H1 (cell line): ENCODE measurements around the gene PLA2R1. TPM values are rescaled to one million over a fixed set of nuclear protein-coding genes. Genes with fewer than 3 reads are reported as not detected.

Experiments used
- CTCF ChIA-PET: fragments of 300-600 bp; sonication (Branson Sonifier 250); formaldehyde crosslinking; loops from one replicate; lab custom pipeline; 2021; ENCODE audit not compliant: partially characterized antibody; lab: Charles Lee
- POLR2A ChIA-PET: fragments of 300-600 bp; sonication (Branson Sonifier 250); formaldehyde crosslinking; loops from one replicate; lab custom pipeline; 2021; ENCODE audit warnings: inconsistent platforms; ENCODE audit not compliant: partially characterized antibody; lab: Charles Lee
- DNase-seq, 2 experiments: peaks; one replicate each; pipeline versions ENCODE4 v3.0.0 to v3.0.0-alpha.2; 2010 to 2022; ENCODE audit warnings: low spot score in 2 of 2, low read depth in 1 of 2, mixed read lengths in 1 of 2
- FAIRE-seq: peaks from 2 replicates; lab custom pipeline; 2011; peaks lifted over from hg19 to GRCh38; lab: Jason Lieb, UNC
- H2AFZ ChIP-seq: 2 replicates; pipeline ENCODE4 v1.8.1; 2012; ENCODE audit warnings: low read length, inconsistent platforms
- H2AK5ac ChIP-seq: 2 replicates; pipeline ENCODE4 v1.6.1; 2013; ENCODE audit warnings: low read depth, low read length
- H2BK120ac ChIP-seq: replicated peaks from 2 replicates; pipeline ENCODE3; 2013; ENCODE audit warnings: low read depth, low read length, inconsistent platforms
- H2BK12ac ChIP-seq: 2 replicates; pipeline ENCODE4 v1.6.1; 2013; ENCODE audit warnings: low read depth, low read length
- H2BK15ac ChIP-seq: 2 replicates; pipeline ENCODE4 v1.6.1; 2013; ENCODE audit warnings: low read length
- H2BK20ac ChIP-seq: 2 replicates; pipeline ENCODE4 v1.6.1; 2013; ENCODE audit warnings: low read length
- H2BK5ac ChIP-seq: 2 replicates; pipeline ENCODE4 v1.6.1; 2013; ENCODE audit warnings: low read depth, low read length
- H3K14ac ChIP-seq: 2 replicates; pipeline ENCODE4 v1.6.1; 2013; ENCODE audit warnings: inconsistent platforms; ENCODE audit not compliant: insufficient read length
- H3K18ac ChIP-seq: 2 replicates; pipeline ENCODE4 v1.6.1; 2013; ENCODE audit warnings: low read length; ENCODE audit errors: extremely low read depth
- H3K23ac ChIP-seq: 2 replicates; pipeline ENCODE4 v1.6.1; 2013; ENCODE audit warnings: inconsistent platforms; ENCODE audit not compliant: insufficient read length
- H3K23me2 ChIP-seq: 2 replicates; pipeline ENCODE4 v1.6.1; 2013; ENCODE audit warnings: low read depth, low read length
- H3K27ac ChIP-seq: 2 replicates; pipeline ENCODE4 v1.6.1; 2011; ENCODE audit warnings: low read depth, low read length, inconsistent platforms
- H3K27me3 ChIP-seq, 4 experiments: replicated peaks in 1 of 4; 1 replicate in 1 of 4; 2 replicates in 3 of 4; pipeline versions ENCODE4 v1.6.1 to v1.8.1; 2011 to 2013; ENCODE audit warnings: low read length in 3 of 4, mild to moderate bottlenecking in 3 of 4, inconsistent platforms in 2 of 4, mixed read lengths in 2 of 4, moderate library complexity in 1 of 4; ENCODE audit not compliant: control insufficient read depth in 3 of 4, insufficient read depth in 3 of 4; ENCODE audit errors: extremely low read depth in 1 of 4
- H3K36me3 ChIP-seq, 4 experiments: 2 replicates each; pipeline versions ENCODE4 v1.6.1 to v1.8.1; 2011 to 2013; ENCODE audit warnings: mild to moderate bottlenecking in 4 of 4, low read length in 3 of 4, moderate library complexity in 2 of 4, control low read depth in 1 of 4, inconsistent platforms in 1 of 4; ENCODE audit not compliant: insufficient read depth in 4 of 4, control insufficient read depth in 2 of 4
- H3K4ac ChIP-seq: replicated peaks from 2 replicates; pipeline ENCODE3; 2013; ENCODE audit warnings: low read length, low read depth, mixed read lengths, inconsistent platforms; ENCODE audit not compliant: insufficient read length
- H3K4me1 ChIP-seq, 4 experiments: replicated peaks in 1 of 4; 1 replicate in 1 of 4; 2 replicates in 3 of 4; pipeline versions ENCODE4 v1.6.1 to v1.8.1; 2011 to 2013; ENCODE audit warnings: low read length in 3 of 4, inconsistent platforms in 2 of 4, mixed read lengths in 1 of 4; ENCODE audit not compliant: insufficient read depth in 4 of 4, control insufficient read depth in 3 of 4
- H3K4me2 ChIP-seq, 2 experiments: 2 replicates each; pipeline versions ENCODE4 v1.6.1 to v1.8.1; 2011 to 2013; ENCODE audit warnings: low read depth in 2 of 2, low read length in 2 of 2, control low read depth in 1 of 2, inconsistent platforms in 1 of 2, mild to moderate bottlenecking in 1 of 2; ENCODE audit not compliant: insufficient read depth in 1 of 2
- H3K4me3 ChIP-seq, 4 experiments: fragments of 200-600, 300-600 bp in 1 of 4; sonication (generic), shearing (Covaris generic), sonication (Bioruptor Twin) in 1 of 4; 2 replicates each; pipeline versions ENCODE4 v1.5.1 to v1.8.1; 2011 to 2016; ENCODE audit warnings: low read length in 4 of 4, low read depth in 3 of 4, control low read depth in 2 of 4, inconsistent platforms in 2 of 4, mild to moderate bottlenecking in 2 of 4, mixed read lengths in 1 of 4, moderate library complexity in 1 of 4; ENCODE audit not compliant: insufficient read depth in 2 of 4; ENCODE audit errors: extremely low read depth in 1 of 4
- H3K56ac ChIP-seq: replicated peaks from 2 replicates; pipeline ENCODE3; 2013; ENCODE audit warnings: low read depth, mild to moderate bottlenecking, mixed read lengths, low read length, inconsistent platforms; ENCODE audit not compliant: insufficient read length
- H3K79me1 ChIP-seq: 2 replicates; pipeline ENCODE4 v1.6.1; 2013; ENCODE audit warnings: low read depth, low read length, control low read depth
- H3K79me2 ChIP-seq, 2 experiments: 2 replicates each; pipeline versions ENCODE4 v1.6.1 to v1.8.1; 2012 to 2013; ENCODE audit warnings: low read length in 2 of 2, mild to moderate bottlenecking in 2 of 2, inconsistent platforms in 1 of 2; ENCODE audit not compliant: insufficient read depth in 2 of 2, control insufficient read depth in 1 of 2
- H3K9ac ChIP-seq, 4 experiments: replicated peaks in 1 of 4; 1 replicate in 1 of 4; 2 replicates in 3 of 4; pipeline versions ENCODE4 v1.6.1 to v1.8.1; 2011 to 2013; ENCODE audit warnings: low read depth in 3 of 4, low read length in 3 of 4, control low read depth in 2 of 4, mild to moderate bottlenecking in 2 of 4, moderate library complexity in 2 of 4, inconsistent platforms in 1 of 4; ENCODE audit errors: extremely low read depth in 1 of 4
- H3K9me3 ChIP-seq, 2 experiments: 2 replicates each; pipeline versions ENCODE4 v1.6.1 to v1.8.1; 2012 to 2013; ENCODE audit warnings: mild to moderate bottlenecking in 2 of 2, moderate library complexity in 2 of 2, control low read depth in 1 of 2, inconsistent platforms in 1 of 2, low read depth in 1 of 2, low read length in 1 of 2, mixed read lengths in 1 of 2; ENCODE audit not compliant: insufficient read depth in 2 of 2
- H4K20me1 ChIP-seq, 2 experiments: replicated peaks in 1 of 2; 2 replicates each; pipeline versions ENCODE3 to v1.8.1; 2011 to 2013; ENCODE audit warnings: inconsistent platforms in 2 of 2, low read length in 2 of 2, mild to moderate bottlenecking in 1 of 2; ENCODE audit not compliant: insufficient read depth in 2 of 2, control insufficient read depth in 1 of 2
- H4K5ac ChIP-seq: 2 replicates; pipeline ENCODE4 v1.6.1; 2013; ENCODE audit warnings: low read length, low read depth, mixed read lengths, inconsistent platforms; ENCODE audit not compliant: insufficient read length
- H4K8ac ChIP-seq: 2 replicates; pipeline ENCODE4 v1.8.0; 2013; ENCODE audit warnings: mild to moderate bottlenecking, moderate library complexity, low read length, inconsistent platforms; ENCODE audit not compliant: insufficient read depth; ENCODE audit errors: extremely low read depth
- H4K91ac ChIP-seq: replicated peaks from 2 replicates; pipeline ENCODE3; 2013; ENCODE audit warnings: low read length, mixed read lengths, inconsistent platforms; ENCODE audit not compliant: insufficient read length
- BRCA1 ChIP-seq: IDR thresholded peaks from 2 replicates; pipeline ENCODE4 v1.6.1; 2012; ENCODE audit warnings: low read depth, low read length, improper control_type of control experiment
- CBX5 ChIP-seq: fragments of 300-800, 300-1000 bp; sonication (generic); IDR thresholded peaks from 2 replicates; pipeline ENCODE4 v1.7.1; 2016; ENCODE audit warnings: antibody characterized with exemption, low read length, low read depth
- CBX8 ChIP-seq: fragments of 300-800, 300-1000 bp; sonication (generic); IDR thresholded peaks from 2 replicates; pipeline ENCODE4 v1.7.1; 2016; ENCODE audit warnings: low read depth, low read length, borderline replicate concordance
- CHD1 ChIP-seq: IDR thresholded peaks from 2 replicates; pipeline ENCODE4 v1.6.1; 2012; ENCODE audit warnings: low read depth, low read length, improper control_type of control experiment
- CREB1 ChIP-seq: IDR thresholded peaks from 2 replicates; pipeline ENCODE4 v1.6.1; 2012; ENCODE audit warnings: inconsistent platforms
- GTF2F1 ChIP-seq: IDR thresholded peaks from 2 replicates; pipeline ENCODE4 v1.6.1; 2012; ENCODE audit warnings: low read depth, low read length, improper control_type of control experiment, borderline replicate concordance
- HDAC2 ChIP-seq, 2 experiments: fragments of 300-600 bp in 1 of 2; sonication (generic) in 1 of 2; IDR thresholded peaks; 2 replicates each; pipeline ENCODE4 v1.6.1; 2011 to 2012; ENCODE audit warnings: low read depth in 2 of 2, low read length in 2 of 2, mild to moderate bottlenecking in 2 of 2, moderate library complexity in 2 of 2, borderline replicate concordance in 1 of 2, inconsistent platforms in 1 of 2
- KDM5A ChIP-seq: fragments of 200-600 bp; IDR thresholded peaks from 2 replicates; pipeline ENCODE4 v1.7.1; 2012; ENCODE audit warnings: mild to moderate bottlenecking, low read length, inconsistent platforms, mixed read lengths
- POLR2AphosphoS5 ChIP-seq: IDR thresholded peaks from 2 replicates; pipeline ENCODE4 v1.6.1; 2011; ENCODE audit warnings: low read depth, low read length
- SAP30 ChIP-seq: fragments of 300-600 bp; sonication (generic); IDR thresholded peaks from 2 replicates; pipeline ENCODE4 v1.7.1; 2012; ENCODE audit warnings: low read length, moderate library complexity, mild to moderate bottlenecking, inconsistent platforms; ENCODE audit not compliant: insufficient read depth, insufficient replicate concordance
- SP2 ChIP-seq: IDR thresholded peaks from 2 replicates; pipeline ENCODE4 v1.6.1; 2012; ENCODE audit warnings: mild to moderate bottlenecking, low read length, inconsistent platforms
- SUZ12 ChIP-seq: fragments of 200-600 bp; sonication (generic); IDR thresholded peaks from 2 replicates; pipeline ENCODE4 v1.6.1; 2012; ENCODE audit warnings: mild to moderate bottlenecking, inconsistent platforms, low read length, moderate library complexity, mixed read lengths
- WGBS, 2 experiments: shearing (Covaris generic) in 1 of 2; methylation state at CpG; one replicate each; pipeline versions ENCODE4 v1.1.6 to v1.1.7; 2013 to 2015; ENCODE audit warnings: low lambda C conversion rate in 2 of 2, mixed read lengths in 2 of 2, inconsistent platforms in 1 of 2, low coverage in 1 of 2, missing lambda C conversion rate in 1 of 2; ENCODE audit not compliant: insufficient replicate concordance in 2 of 2, insufficient coverage in 1 of 2, insufficient read length in 1 of 2; ENCODE audit errors: extremely low coverage in 1 of 2, missing lambda C conversion rate in 1 of 2; 5-methylcytosine and 5-hydroxymethylcytosine counted together
- polyA plus RNA-seq, 7 experiments: library from polyadenylated mRNA; depleted of rRNA in 3 of 7; stranded (reverse) in 5 of 7; unstranded in 2 of 7; fragments of >200 nt in 5 of 7; fragments of 200-250 nt in 2 of 7; gene quantifications; 1 replicate in 5 of 7; 2 replicates in 1 of 7; 4 replicates in 1 of 7; pipeline versions ENCODE4 v1.2.1 to v1.2.3, GENCODE V29; 2011 to 2013; ENCODE audit warnings: missing spikeins in 2 of 7, mixed read lengths in 2 of 7
- total RNA-seq: library from RNA; stranded (reverse); fragmentation: NEBNext Ultra II Directional; extraction: Animal tissue kit (Norgen Biotek cat#: 25700); gene quantifications from 2 replicates; pipeline ENCODE4 v1.2.1, GENCODE V29; 2021

The PLA2R1 gene
- total and polyA plus RNA-seq, 2 of the 8 experiments (the other 6 are each of a cell fraction or from before 2014, with no cell fraction given): 0.65 to 1.5 TPM

DNA sequence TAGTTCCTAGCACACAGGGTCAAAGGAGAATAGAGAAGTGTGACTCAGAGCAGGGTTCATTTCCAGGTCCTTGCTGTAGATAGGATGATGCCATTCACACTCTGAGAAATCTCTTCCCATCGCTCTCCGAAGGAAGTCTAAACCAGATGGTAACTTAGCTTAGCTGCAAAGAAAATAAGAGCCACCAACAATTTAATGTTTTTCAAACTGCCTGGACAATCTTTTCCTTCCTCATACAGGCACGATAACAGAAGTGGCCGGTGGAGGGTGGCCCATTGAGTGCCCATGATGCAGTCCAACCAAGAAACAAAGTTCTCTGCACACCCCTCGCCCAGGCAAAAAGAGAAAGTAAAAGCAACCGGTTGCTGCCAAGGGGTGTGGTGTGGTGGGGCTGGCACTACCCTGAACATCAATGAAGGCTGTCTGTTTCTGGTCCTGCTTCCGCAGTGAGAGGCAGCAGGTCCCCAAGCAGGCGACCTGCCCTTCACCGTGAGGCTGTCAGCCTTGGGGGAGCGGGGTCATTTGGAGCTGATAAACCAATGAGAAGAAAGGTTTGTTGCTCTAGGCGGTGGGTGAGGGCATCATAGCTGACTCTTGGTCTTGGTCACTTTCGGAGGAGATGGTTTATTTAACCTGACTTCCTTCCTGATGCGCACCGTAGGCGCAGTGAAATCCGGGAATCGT is 158.8 kb downstream of the PLA2R1 start:
- TF ChIP-seq CBX8 (no peak), KDM5A (no peak), CREB1 (no peak), CHD1 (no peak), BRCA1 (no peak), SP2 (no peak), HDAC2 (IDR thresholded peaks at IDR 0.05; ENCODE audit: borderline replicate concordance in 1 of 2, low read depth in 2 of 2, low read length in 2 of 2) (no peak), CBX5 (no peak), POLR2AphosphoS5 (no peak), SAP30 (no peak), GTF2F1 (no peak), SUZ12 (no peak)

More for the DNA sequence above, 158.8 kb downstream of the PLA2R1 start:
- H2BK20ac ChIP-seq: no peak overlapping the region
- WGBS, 2 experiments: 51% methylated on average over 17 of the region's 17 CpGs; no CpG with 5 or more reads in 1 of the 2 experiments
- CTCF ChIA-PET: interaction anchor here (1.6 to 3.6 kb wide), 2 partner anchors 8 to 17 kb away, joined by 4 to 22 read pairs; no protein-coding TSS in a partner anchor
- POLR2A ChIA-PET: interaction anchor here (1.0 to 1.5 kb wide), 2 partner anchors 8 to 9 kb away, joined by 3 to 5 read pairs; no protein-coding TSS in a partner anchor
- H3K36me3 ChIP-seq: no peaks in the 10 kb centered on the region
- peak overlapping the region; percentile 80 to 81 for H3K4me2 ChIP-seq
- H3K4me1 ChIP-seq: peaks cover 0 to 2% (median under 1%) of the 10 kb centered on the region in 4 experiments; a peak in 3 of 7 replicates
- peaks cover 0 to 27% (median 21%) of the 10 kb centered on the region in 4 experiments; a peak in 6 of 7 replicates for H3K27me3 ChIP-seq
- peaks cover 5% of the 10 kb centered on the region; the same call in 1 of the 2 replicates for H3K23me2 ChIP-seq
- no peak for DNase-seq
- H3K4ac ChIP-seq: no peak overlapping the region
- no peak overlapping the region for H3K9ac ChIP-seq
- H3K18ac ChIP-seq: peak overlapping the region; percentile 40; the same call in 1 of the 2 replicates
- no peaks in the 10 kb centered on the region for H3K79me1 ChIP-seq
- H4K8ac ChIP-seq: no peak overlapping the region; the same call in 1 of the 2 replicates
- H2BK15ac ChIP-seq: no peak overlapping the region; the same call in 1 of the 2 replicates
- peak overlapping the region; percentile 83 for H2AFZ ChIP-seq
- no peak overlapping the region for H3K23ac ChIP-seq
- no peak overlapping the region for H2BK5ac ChIP-seq
- no peak for FAIRE-seq
- no peaks in the 10 kb centered on the region for H4K20me1 ChIP-seq
- no peak overlapping the region for H2AK5ac ChIP-seq
- H3K9me3 ChIP-seq: no peaks in the 10 kb centered on the region
- H3K27ac ChIP-seq: no peak overlapping the region
- no peak overlapping the region for H4K91ac ChIP-seq
- no peak overlapping the region for H3K56ac ChIP-seq
- H2BK120ac ChIP-seq: no peak overlapping the region
- no peaks in the 10 kb centered on the region for H3K79me2 ChIP-seq
- 0 out of 2 replicates have a peak overlapping the region, but pooled peaks have one; percentile 5 for H2BK12ac ChIP-seq
- H3K4me3 ChIP-seq: peak overlapping the region; percentile 43 to 77 (median 60)
- no peak overlapping the region for H3K14ac ChIP-seq
- H4K5ac ChIP-seq: no peak overlapping the region
